HG02943 (cell line): ENCODE results near the gene PIGQ.

Source experiments
- ATAC-seq: cut with Tn5 transposase; IDR thresholded peaks from one replicate; pipeline ENCODE4 v1.9.1; 2021; ENCODE audit warnings: mild to moderate bottlenecking, low read depth, moderate library complexity; ENCODE audit not compliant: unreplicated experiment

The PIGQ gene

GRCh38 chr16:554297-554621 is 15.5 kb upstream of the PIGQ start:
- ATAC-seq: no peak

- no peak for ATAC-seq
These were observed 15.0 kb upstream of the PIGQ start for GRCh38 chr16:554640-555365.

GRCh38 chr16:555528-556473 is 14.0 kb upstream of the PIGQ start:
- no peak for ATAC-seq

- no peak for ATAC-seq
These were observed 13.1 kb upstream of the PIGQ start for GRCh38 chr16:556474-557173.

GRCh38 chr16:557463-558297 is 12.1 kb upstream of the PIGQ start:
- ATAC-seq: no peak

- ATAC-seq: no peak
These were observed 11.3 kb upstream of the PIGQ start for GRCh38 chr16:558298-559020.

GRCh38 chr16:559021-559380 is 10.8 kb upstream of the PIGQ start:
- ATAC-seq: no peak

- ATAC-seq: no peak
These were observed 10.2 kb upstream of the PIGQ start for GRCh38 chr16:559411-560203.

GRCh38 chr16:560204-560700 is 9.5 kb upstream of the PIGQ start, which contains the start of gene PRR35:
Gene PRR35, plus strand, starts transcription at chr16:560394. Its CDS starts 2,901 bp downstream, at chr16:563295.
- no peak for ATAC-seq

GRCh38 chr16:560701-561412 is 8.9 kb upstream of the PIGQ start:
- ATAC-seq: no peak

- ATAC-seq: no peak
These were observed 8.4 kb upstream of the PIGQ start for GRCh38 chr16:561413-561794.

GRCh38 chr16:561957-562938 is 7.5 kb upstream of the PIGQ start:
- no peak for ATAC-seq

- ATAC-seq: no peak
These were observed 6.6 kb upstream of the PIGQ start for GRCh38 chr16:563072-563644.

- ATAC-seq: no peak
These were observed 4.9 kb upstream of the PIGQ start for GRCh38 chr16:564690-565418.

- no peak for ATAC-seq
These were observed 4.1 kb upstream of the PIGQ start for GRCh38 chr16:565419-566330.
